GM19023 (cell line): ENCODE measurements around the gene QRICH2.
"Not testable (repeated sequence)": the region's sequence is repeated elsewhere in the genome, so short reads cannot be mapped to it uniquely, and the experiment has no call there.

Source experiments
- ATAC-seq: cut with Tn5 transposase; IDR thresholded peaks from one replicate; pipeline ENCODE4 v1.9.1; 2021; ENCODE audit warnings: mild to moderate bottlenecking, moderate library complexity; ENCODE audit not compliant: unreplicated experiment

Gene QRICH2

GRCh38 chr17:76333673-76334505, 25.8 kb upstream of the QRICH2 start:
- no peak for ATAC-seq

DNA sequence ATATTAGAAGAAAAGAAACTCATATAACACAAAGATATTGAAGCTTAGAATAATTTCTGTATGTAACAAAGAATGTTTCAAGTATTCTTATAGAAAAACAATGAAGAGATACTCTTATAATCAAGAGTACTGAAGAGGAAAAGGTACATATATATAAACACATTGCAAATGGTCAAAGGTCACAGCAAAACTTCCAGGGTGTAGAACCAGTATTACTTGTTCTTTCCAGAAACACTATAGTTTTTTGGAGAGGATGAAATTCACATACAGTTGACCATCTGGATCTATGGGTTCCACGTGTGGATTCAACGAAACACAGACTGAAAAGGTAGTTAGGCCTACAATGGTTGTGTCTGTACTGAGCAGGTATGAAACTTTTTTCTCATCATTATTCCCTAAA, 23.0 kb upstream of the QRICH2 start:
- ATAC-seq: no peak

DNA sequence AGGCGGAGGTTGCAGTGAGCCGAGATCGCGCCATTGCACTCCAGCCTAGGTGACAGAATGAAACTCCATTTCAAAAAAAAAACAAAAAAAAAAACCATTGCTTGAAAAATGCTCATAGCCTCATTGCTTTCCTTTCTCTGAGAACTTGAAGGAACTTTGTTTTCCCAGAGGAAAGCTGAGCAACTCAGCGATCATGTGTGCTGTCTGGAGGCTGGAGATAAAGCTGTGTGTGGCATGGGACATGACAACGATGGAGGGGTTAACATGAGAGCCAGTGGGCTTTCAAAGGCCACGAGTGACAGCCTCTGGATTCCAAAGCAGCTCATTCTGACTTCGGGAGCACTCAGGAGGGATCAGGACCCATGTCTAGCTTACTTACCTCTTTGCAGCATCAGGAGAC, 21.6 kb upstream of the QRICH2 start:
- no peak for ATAC-seq

- no peak for ATAC-seq
These were observed 19.6 kb upstream of the QRICH2 start for GRCh38 chr17:76327696-76328095.

DNA sequence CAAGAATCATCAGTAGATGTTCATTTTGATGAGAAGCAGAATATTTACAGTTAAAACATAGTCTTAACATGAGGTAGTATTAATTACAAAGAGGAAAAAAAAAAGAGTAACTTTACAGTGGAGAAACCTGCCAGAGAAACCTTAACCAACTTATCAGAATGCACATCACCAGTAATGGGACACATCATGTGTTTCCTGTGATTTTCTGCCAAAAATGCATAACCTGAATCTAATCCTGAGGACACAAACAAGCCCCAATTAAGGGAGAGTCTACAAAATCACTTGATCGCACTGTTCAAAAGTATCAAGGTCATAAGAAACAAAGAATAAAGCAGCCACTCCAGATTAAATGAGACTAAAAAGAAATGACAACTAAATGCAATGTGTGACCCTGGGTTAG, 18.2 kb upstream of the QRICH2 start:
- ATAC-seq: no peak

DNA sequence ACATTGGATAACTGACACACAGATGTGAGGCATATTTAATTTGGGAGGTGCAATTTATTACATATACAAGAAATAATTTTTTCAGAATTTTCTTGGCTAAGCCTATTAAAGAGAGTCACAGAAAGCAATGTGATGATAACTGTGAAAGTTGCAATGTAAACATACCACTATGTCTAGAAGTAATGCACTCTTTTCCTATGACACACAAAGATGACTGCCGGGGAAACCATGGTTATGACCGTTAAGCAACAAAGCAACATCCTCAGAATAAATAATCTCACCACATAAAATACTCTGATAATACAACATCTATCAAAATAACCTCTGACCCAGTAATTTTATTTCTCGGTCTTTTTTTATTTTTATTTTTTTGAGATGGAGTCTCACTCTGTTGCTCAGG, 10.5 kb upstream of the QRICH2 start:
- no peak for ATAC-seq

- no peak for ATAC-seq
These were observed 9.5 kb upstream of the QRICH2 start for GRCh38 chr17:76317535-76317934.

DNA sequence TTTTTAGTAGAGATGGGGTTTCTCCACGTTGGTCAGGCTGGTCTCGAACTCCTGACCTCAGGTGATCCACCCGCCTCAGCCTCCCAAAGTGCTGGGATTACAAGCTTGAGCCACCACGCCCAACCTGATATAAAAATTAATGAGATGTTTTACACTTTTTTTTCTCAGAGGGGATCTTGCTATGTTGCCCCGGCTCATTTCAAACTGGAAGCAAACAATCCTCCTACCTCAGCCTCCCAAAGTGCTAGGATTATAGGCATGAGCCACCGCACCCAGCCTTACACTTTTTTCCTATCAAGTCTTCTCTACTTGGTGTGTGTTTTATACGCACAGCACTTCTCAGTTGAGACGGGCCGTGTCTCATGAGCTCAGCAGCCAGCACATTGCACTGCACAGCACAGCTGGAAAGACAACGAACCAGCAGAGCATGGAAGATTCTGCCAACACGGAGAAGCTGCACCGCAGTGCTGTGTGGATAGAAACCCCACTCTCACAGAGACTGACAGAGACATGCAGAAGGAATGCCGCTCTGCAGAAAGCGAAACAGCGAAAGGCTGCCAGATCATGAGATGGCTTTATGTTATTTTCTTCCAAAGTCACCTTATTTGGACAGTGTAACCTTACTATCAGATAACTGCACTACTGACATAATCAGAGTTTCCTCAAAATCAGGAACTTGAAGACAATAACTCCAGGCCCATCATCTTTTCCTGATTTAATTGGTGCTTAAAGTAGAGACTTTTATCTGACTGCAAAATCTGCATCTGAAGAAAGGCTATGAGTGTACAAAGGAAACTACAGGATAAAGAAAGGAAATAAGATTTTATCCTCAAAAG, 6.5 kb upstream of the QRICH2 start:
- no peak for ATAC-seq

GRCh38 chr17:76312735-76313134, 4.7 kb upstream of the QRICH2 start:
- no peak for ATAC-seq

DNA sequence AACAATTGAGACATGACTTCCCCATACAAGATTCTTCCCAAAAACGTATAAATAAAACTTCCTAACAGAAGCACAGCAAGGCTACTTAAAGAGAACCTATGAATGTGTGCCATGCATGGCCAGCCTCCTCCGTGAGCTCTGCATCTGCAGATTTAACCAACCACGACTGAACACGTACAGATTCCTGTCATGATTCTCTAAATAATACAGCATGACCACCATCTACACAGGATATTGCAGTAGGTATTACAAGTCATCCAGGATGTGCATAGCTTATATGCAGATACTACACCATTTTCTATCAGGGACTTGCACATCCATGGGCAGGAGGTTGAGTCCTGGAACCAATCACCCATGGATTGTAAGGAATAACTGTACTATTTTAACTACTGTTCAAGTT, 1.4 kb upstream of the QRICH2 start:
- no peak for ATAC-seq

DNA sequence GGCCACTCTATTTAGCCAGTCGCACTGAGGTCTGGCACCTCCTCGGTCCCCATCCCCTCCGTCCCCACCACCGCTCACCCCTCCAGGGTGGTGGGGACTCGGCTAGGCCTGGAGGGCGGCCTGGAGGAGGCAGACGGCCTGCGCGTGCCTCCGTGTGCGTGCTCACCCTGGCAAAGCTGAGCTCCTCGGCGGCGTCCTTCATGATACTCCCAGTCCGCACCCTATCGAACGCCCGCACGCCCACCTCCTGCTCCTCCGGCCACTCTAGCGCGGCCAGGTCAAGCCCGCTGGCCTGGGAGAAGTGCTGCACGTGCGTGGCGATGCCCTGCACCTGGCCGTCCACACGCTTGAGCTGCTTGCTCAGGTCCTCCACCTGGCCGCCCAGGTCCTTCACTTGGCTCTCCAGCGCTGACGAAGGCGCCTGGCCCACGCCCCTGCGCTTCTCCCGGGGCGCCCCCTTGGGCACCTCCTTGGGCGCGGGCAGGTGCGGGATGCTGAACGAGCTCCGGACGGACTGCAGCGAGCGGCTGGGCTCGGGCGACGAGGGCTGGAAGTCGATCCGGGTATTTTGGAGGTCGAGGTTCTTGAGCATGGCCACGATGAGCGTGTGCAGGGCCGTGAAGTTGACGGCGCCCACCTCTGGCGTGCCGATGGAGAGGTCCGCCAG, 644 bp downstream of the QRICH2 start:
- ATAC-seq: no peak

GRCh38 chr17:76305135-76305454, 3.0 kb downstream of the QRICH2 start:
- not testable (repeated sequence) for ATAC-seq

DNA sequence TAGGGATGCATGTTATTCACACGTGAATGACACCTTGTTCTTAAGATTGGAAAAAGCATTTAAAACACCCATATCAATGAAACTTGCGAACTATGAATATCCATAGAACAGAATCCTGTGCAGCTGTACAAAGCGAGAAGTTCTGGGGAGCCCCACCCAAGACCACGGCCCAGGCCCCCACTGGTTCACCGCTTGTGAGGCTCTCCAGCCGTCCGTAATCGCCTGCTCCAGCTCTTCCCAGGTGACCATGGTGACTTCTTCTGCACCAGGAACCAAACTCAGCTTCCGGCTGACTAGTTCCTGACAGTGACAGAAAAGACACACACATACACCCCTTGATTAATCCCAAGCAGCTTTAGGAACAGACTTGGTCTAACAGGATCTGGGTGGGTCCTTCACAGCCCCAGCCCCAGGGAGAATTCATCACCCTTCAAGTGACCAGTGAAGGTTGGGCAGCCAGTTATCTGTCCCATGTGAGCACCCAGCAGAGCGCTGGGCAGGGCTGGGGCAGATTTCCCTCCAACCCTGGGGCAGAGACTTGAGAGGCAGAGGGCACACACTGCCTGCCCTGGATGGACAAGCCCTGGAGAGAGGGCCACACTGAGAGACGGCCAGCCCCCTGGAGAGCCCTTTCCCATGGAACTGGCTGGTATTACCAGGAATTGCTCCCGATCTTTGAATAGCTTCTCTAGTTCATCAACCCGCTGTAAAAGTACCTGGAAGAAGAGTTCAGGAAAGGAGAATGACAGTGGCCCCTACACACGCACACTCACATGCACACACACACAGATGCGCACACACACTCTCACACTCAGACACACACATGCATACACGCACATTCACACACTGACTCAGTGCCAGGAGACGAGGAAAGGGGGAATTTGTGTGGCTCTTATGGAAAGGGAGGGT, 3.6 kb downstream of the QRICH2 start:
- ATAC-seq: no peak

- no peak for ATAC-seq
These were observed 10.6 kb downstream of the QRICH2 start for GRCh38 chr17:76297436-76297835.

GRCh38 chr17:76296889-76297288, 11.2 kb downstream of the QRICH2 start:
- ATAC-seq: no peak

DNA sequence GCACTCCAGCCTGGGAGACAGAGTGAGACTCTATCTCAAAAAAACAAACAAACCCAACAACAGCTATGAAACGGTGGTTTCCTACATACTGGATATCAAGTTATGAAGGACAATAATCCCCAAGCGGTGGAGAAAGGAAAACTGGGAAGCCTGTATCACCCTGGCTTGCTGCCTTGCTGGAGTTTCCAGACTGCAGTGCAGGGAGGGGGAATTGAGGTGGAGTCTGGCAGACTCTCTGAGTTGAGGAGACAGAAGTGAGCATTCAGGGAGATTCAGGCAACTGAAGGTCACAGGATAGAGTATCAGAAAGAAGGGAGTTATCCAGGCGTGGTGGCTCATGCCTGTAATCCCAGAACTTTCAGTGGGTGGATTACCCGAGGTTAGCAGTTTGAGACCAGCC, 11.9 kb downstream of the QRICH2 start:
- no peak for ATAC-seq

- ATAC-seq: no peak
These were observed 15.0 kb downstream of the QRICH2 start for GRCh38 chr17:76293106-76293505.

DNA sequence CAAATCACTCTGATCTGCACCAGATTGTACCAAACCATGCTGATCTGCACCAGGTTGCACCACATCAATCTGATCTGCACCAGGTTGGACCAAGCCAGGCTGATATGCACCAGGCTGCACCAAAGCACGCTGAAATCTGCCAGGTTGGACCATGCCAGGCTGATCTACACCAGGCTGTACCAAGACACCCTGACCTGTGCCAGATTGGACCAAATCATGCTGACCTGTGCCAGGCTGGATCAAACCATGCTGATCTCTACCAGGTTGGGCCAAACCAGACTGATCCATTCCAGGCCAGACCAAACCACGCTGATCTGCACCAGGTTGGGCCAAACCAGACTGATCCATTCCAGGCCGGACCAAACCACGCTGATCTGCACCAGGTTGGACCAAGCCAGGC, 15.5 kb downstream of the QRICH2 start:
- ATAC-seq: no peak

DNA sequence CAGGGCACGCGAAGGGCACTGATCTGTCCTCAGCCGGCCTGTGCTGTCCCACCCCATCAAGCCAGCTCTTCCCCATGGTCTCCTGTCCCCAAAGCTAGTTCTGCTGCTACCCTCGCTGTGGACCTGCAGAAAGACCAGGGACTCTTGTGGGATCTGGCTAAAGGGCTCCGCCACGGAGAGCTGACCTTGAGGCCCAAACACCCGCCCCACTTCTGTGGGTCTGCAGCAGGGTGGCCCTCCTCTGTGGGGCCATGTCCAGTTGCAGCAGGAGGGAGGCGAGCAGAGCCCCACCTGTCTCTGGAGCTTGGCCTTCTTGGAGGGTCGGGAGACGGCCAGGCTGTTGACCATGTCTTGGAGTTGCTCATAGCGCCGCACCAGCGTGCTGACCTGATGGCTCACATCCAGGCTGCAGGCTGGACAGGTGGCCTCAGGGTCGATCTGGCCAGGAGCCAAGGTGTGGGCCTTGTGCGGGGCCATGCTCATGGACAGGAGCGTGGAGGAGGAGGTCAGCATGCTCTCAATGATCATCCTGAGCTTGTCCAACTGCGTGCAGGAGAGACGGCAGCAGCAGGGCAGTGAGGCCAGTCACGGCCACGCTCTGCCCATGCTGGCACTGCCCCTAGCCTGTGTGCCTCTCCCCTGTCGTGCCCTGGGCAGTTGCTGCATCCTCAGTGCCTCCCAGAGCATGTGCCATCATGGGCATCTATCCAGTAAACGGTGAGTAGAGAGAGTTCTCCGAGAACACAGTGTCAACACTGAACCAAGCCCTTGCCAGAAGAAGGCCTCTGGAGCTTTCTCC, 26.3 kb downstream of the QRICH2 start:
- no peak for ATAC-seq

GRCh38 chr17:76280650-76281049, 27.4 kb downstream of the QRICH2 start:
- ATAC-seq: no peak
